H9 (cell line): Measurements from ENCODE around the gene LIPH. TPM values are rescaled to one million over a fixed set of nuclear protein-coding genes. Genes with fewer than 3 reads are reported as not detected.

Experiments
- DNase-seq: peaks from one replicate; pipeline ENCODE4 v3.0.0-alpha.2; 2017
- H2AFZ ChIP-seq: one replicate; pipeline ENCODE4 v1.6.1; 2013; ENCODE audit warnings: mild to moderate bottlenecking, low read length, control low read depth, moderate library complexity
- H2AK5ac ChIP-seq: 2 replicates; pipeline ENCODE4 v1.6.1; 2013; ENCODE audit warnings: low read length, control low read depth, mixed read lengths; ENCODE audit not compliant: insufficient read length
- H2BK120ac ChIP-seq: one replicate; pipeline ENCODE4 v1.6.1; 2013; ENCODE audit warnings: low read depth, mild to moderate bottlenecking, low read length, control low read depth, inconsistent platforms; ENCODE audit not compliant: poor library complexity, severe bottlenecking
- H2BK12ac ChIP-seq: 2 replicates; pipeline ENCODE4 v1.6.1; 2013; ENCODE audit warnings: low read length, control low read depth, mixed read lengths, low read depth; ENCODE audit not compliant: insufficient read length
- H2BK15ac ChIP-seq: 2 replicates; pipeline ENCODE4 v1.6.1; 2013; ENCODE audit warnings: low read depth, low read length, control low read depth
- H2BK20ac ChIP-seq: one replicate; pipeline ENCODE4 v1.6.1; 2013; ENCODE audit warnings: low read depth, mild to moderate bottlenecking, low read length, control low read depth, inconsistent platforms; ENCODE audit not compliant: poor library complexity, severe bottlenecking
- H2BK5ac ChIP-seq: 2 replicates; pipeline ENCODE4 v1.6.1; 2013; ENCODE audit warnings: low read length, control low read depth, mixed read lengths; ENCODE audit not compliant: insufficient read length
- H3K14ac ChIP-seq: 2 replicates; pipeline ENCODE4 v1.6.1; 2013; ENCODE audit warnings: low read length, control low read depth; ENCODE audit not compliant: insufficient read depth
- H3K18ac ChIP-seq: 2 replicates; pipeline ENCODE4 v1.6.1; 2013; ENCODE audit warnings: low read depth, mild to moderate bottlenecking, mixed read lengths, low read length, control low read depth; ENCODE audit not compliant: insufficient read length
- H3K23ac ChIP-seq: 2 replicates; pipeline ENCODE4 v1.6.1; 2013; ENCODE audit warnings: low read length, control low read depth, mixed read lengths, low read depth; ENCODE audit not compliant: insufficient read length
- H3K23me2 ChIP-seq: 2 replicates; pipeline ENCODE4 v1.6.1; 2013; ENCODE audit warnings: low read depth, mild to moderate bottlenecking, mixed read lengths, low read length, control low read depth; ENCODE audit not compliant: insufficient read length, poor library complexity, severe bottlenecking
- H3K27ac ChIP-seq: 2 replicates; pipeline ENCODE4 v1.5.1; 2013; ENCODE audit warnings: low read length, control low read depth, mixed read lengths, low read depth; ENCODE audit not compliant: insufficient read length
- H3K27me3 ChIP-seq: 2 replicates; pipeline ENCODE4 v1.6.1; 2013; ENCODE audit warnings: low read length, control low read depth, inconsistent platforms; ENCODE audit not compliant: insufficient read depth
- H3K4ac ChIP-seq: 2 replicates; pipeline ENCODE4 v1.6.1; 2013; ENCODE audit warnings: low read depth, mild to moderate bottlenecking, control low read depth, inconsistent platforms, low read length, moderate library complexity
- H3K4me1 ChIP-seq: 2 replicates; pipeline ENCODE4 v1.6.1; 2013; ENCODE audit warnings: low read length, control low read depth, inconsistent platforms; ENCODE audit not compliant: insufficient read depth
- H3K4me2 ChIP-seq: 2 replicates; pipeline ENCODE4 v1.6.1; 2013; ENCODE audit warnings: low read length, control low read depth, mixed read lengths; ENCODE audit not compliant: insufficient read length, insufficient read depth
- H3K56ac ChIP-seq: 2 replicates; pipeline ENCODE4 v1.6.1; 2013; ENCODE audit warnings: low read depth, mild to moderate bottlenecking, mixed read lengths, low read length, control low read depth; ENCODE audit not compliant: insufficient read length
- H3K79me1 ChIP-seq: 2 replicates; pipeline ENCODE4 v1.6.1; 2013; ENCODE audit warnings: low read depth, mild to moderate bottlenecking, moderate library complexity, low read length, control low read depth, inconsistent platforms; ENCODE audit not compliant: insufficient read depth, poor library complexity, severe bottlenecking
- H3K79me2 ChIP-seq: 2 replicates; pipeline ENCODE4 v1.6.1; 2013; ENCODE audit warnings: low read length, control low read depth, inconsistent platforms; ENCODE audit not compliant: insufficient read depth
- H3K9ac ChIP-seq: 2 replicates; pipeline ENCODE4 v1.6.1; 2013; ENCODE audit warnings: low read length, control low read depth, mixed read lengths; ENCODE audit not compliant: insufficient read length; ENCODE audit errors: extremely low read depth
- H3K9me3 ChIP-seq: one replicate; pipeline ENCODE4 v1.6.1; 2013; ENCODE audit warnings: low read depth, low read length, inconsistent platforms; ENCODE audit not compliant: control insufficient read depth
- H3T11ph ChIP-seq: one replicate; pipeline ENCODE4 v1.6.1; 2013; ENCODE audit warnings: mild to moderate bottlenecking, low read length, control low read depth, inconsistent platforms
- H4K20me1 ChIP-seq: one replicate; pipeline ENCODE4 v1.6.1; 2013; ENCODE audit not compliant: control insufficient read depth, insufficient read length, insufficient read depth
- H4K5ac ChIP-seq: 2 replicates; pipeline ENCODE4 v1.6.1; 2013; ENCODE audit warnings: low read depth, mild to moderate bottlenecking, mixed read lengths, low read length, control low read depth; ENCODE audit not compliant: insufficient read length
- H4K8ac ChIP-seq: replicated peaks from 2 replicates; pipeline ENCODE4 v1.6.1; 2013; ENCODE audit warnings: low read length, control low read depth, mixed read lengths, low read depth; ENCODE audit not compliant: insufficient read length
- H4K91ac ChIP-seq: 2 replicates; pipeline ENCODE4 v1.6.1; 2013; ENCODE audit warnings: low read depth, mild to moderate bottlenecking, moderate library complexity, mixed read lengths, low read length, control low read depth; ENCODE audit not compliant: insufficient read length
- H3K27ac Mint-ChIP-seq, 3 experiments: 2 replicates in 2 of 3; 3 replicates in 1 of 3; pipeline ENCODE4 v1.8.0; 2020 to 2021; ENCODE audit warnings: mixed read lengths in 3 of 3, mild to moderate bottlenecking in 1 of 3, moderate library complexity in 1 of 3
- H3K27me3 Mint-ChIP-seq: 2 replicates; pipeline ENCODE4 v1.8.0; 2021; ENCODE audit warnings: low read depth, mild to moderate bottlenecking, moderate library complexity, mixed read lengths
- H3K36me3 Mint-ChIP-seq, 3 experiments: 2 replicates in 2 of 3; 3 replicates in 1 of 3; pipeline ENCODE4 v1.8.0; 2020 to 2021; ENCODE audit warnings: low read depth in 3 of 3, mixed read lengths in 3 of 3; ENCODE audit not compliant: insufficient read depth in 1 of 3
- H3K4me1 Mint-ChIP-seq, 2 experiments: 2 replicates each; pipeline ENCODE4 v1.8.0; 2020; ENCODE audit warnings: mixed read lengths in 2 of 2
- H3K4me3 Mint-ChIP-seq, 2 experiments: 2 replicates in 1 of 2; 3 replicates in 1 of 2; pipeline ENCODE4 v1.8.0; 2020 to 2021; ENCODE audit warnings: mild to moderate bottlenecking in 2 of 2, mixed read lengths in 2 of 2, moderate library complexity in 1 of 2
- H3K9me3 Mint-ChIP-seq, 2 experiments: 2 replicates in 1 of 2; 3 replicates in 1 of 2; pipeline ENCODE4 v1.8.0; 2020; ENCODE audit warnings: mild to moderate bottlenecking in 2 of 2, mixed read lengths in 2 of 2, moderate library complexity in 1 of 2
- WGBS: extraction: QIAGEN DNeasy Blood & Tissue Kit; methylation state at CpG from one replicate; pipeline ENCODE4 v1.1.7; 2013; ENCODE audit warnings: missing lambda C conversion rate, low lambda C conversion rate, mixed read lengths; ENCODE audit not compliant: insufficient read length; ENCODE audit errors: extremely low coverage; 5-methylcytosine and 5-hydroxymethylcytosine counted together
- total RNA-seq: library from RNA; stranded (reverse); gene quantifications from 2 replicates; pipeline ENCODE4 v1.2.1, GENCODE V29; 2021
- TF ChIP-seq, protein P1 (sequence below): fragments of 200-600 bp; sonication (generic); conservative IDR thresholded peaks from 3 replicates; pipeline ENCODE4 v1.8.0; 2021; ENCODE audit warnings: antibody characterized with exemption, mild to moderate bottlenecking

LIPH gene
- total RNA-seq, 1 experiment from 2014 or later = 0.17 TPM

DNA sequence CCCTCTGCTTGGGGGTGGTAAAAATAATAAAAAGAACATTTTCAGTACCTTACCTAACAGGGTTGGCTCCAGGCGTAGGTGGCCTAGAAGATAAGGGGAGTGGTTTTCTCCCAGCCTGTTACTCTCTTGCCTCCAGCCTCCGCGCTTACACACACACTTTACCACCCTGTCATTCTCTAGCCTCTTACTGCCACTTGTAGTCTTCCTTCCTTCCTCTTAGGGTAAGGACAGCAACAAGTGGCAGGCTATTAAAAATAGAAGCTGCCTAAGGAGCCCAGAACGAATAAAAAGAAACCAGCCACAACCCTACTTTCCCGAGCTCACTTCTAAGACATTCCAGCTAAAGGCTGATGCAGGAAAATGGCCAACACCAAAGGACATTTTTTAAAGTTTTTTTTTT lies 9.6 kb upstream of the LIPH start:
- Histone ChIP-seq H4K91ac (no peak overlapping the region), H4K5ac (no peak overlapping the region), H3K79me1 (no peaks in the 10 kb centered on the region), H2BK120ac (no peak overlapping the region), H3T11ph (no peak overlapping the region), H3K79me2 (no peaks in the 10 kb centered on the region), H2AK5ac (no peak overlapping the region), H3K4ac (no peak overlapping the region; the same call in 1 of the 2 replicates), H3K14ac (no peak overlapping the region), H3K4me1 (0 out of 2 replicates have a peak, but pooled peaks cover 5% of the 10 kb centered on the region), H4K8ac (no peak overlapping the region), H3K18ac (no peak overlapping the region), H3K23me2 (no peaks in the 10 kb centered on the region), H3K9ac (no peak overlapping the region), H2BK20ac (no peak overlapping the region), H4K20me1 (no peaks in the 10 kb centered on the region), H3K27ac (no peak overlapping the region), H3K23ac (no peak overlapping the region), H3K56ac (no peak overlapping the region), H2BK5ac (no peak overlapping the region), H3K4me2 (no peak overlapping the region), H3K9me3 (no peaks in the 10 kb centered on the region), H2AFZ (no peak overlapping the region), H2BK12ac (no peak overlapping the region), H2BK15ac (no peak overlapping the region), H3K27me3 (no peaks in the 10 kb centered on the region; the same call in 1 of the 2 replicates)
- H3K36me3 Mint-ChIP-seq = no peaks in the 10 kb centered on the region; a peak in 1 of 7 replicates
- no peaks in the 10 kb centered on the region for H3K9me3 Mint-ChIP-seq
- H3K4me1 Mint-ChIP-seq = peaks cover 39 to 41% of the 10 kb centered on the region in 2 experiments
- H3K27me3 Mint-ChIP-seq = peaks cover 2% of the 10 kb centered on the region
- no peak for DNase-seq
- TF ChIP-seq, protein P1, sequence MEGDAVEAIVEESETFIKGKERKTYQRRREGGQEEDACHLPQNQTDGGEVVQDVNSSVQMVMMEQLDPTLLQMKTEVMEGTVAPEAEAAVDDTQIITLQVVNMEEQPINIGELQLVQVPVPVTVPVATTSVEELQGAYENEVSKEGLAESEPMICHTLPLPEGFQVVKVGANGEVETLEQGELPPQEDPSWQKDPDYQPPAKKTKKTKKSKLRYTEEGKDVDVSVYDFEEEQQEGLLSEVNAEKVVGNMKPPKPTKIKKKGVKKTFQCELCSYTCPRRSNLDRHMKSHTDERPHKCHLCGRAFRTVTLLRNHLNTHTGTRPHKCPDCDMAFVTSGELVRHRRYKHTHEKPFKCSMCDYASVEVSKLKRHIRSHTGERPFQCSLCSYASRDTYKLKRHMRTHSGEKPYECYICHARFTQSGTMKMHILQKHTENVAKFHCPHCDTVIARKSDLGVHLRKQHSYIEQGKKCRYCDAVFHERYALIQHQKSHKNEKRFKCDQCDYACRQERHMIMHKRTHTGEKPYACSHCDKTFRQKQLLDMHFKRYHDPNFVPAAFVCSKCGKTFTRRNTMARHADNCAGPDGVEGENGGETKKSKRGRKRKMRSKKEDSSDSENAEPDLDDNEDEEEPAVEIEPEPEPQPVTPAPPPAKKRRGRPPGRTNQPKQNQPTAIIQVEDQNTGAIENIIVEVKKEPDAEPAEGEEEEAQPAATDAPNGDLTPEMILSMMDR = no peak
- peak overlapping the region; percentile 59 to 97 (median 96); a peak in 5 of 7 replicates for H3K27ac Mint-ChIP-seq
- WGBS = no CpG with 5 or more reads among the region's 5 CpGs
- no peak overlapping the region; a peak in 1 of 5 replicates for H3K4me3 Mint-ChIP-seq
